SH-SY5Y (cell line): ENCODE results near the gene OPCML.

Experiments used
- GATA2 ChIP-seq: IDR thresholded peaks from 2 replicates; pipeline ENCODE4 v1.6.1; 2011; ENCODE audit warnings: mild to moderate bottlenecking, low read depth, low read length
- GATA3 ChIP-seq: IDR thresholded peaks from 2 replicates; pipeline ENCODE4 v1.6.1; 2011; ENCODE audit warnings: low read depth, mild to moderate bottlenecking, low read length, moderate library complexity

DNA sequence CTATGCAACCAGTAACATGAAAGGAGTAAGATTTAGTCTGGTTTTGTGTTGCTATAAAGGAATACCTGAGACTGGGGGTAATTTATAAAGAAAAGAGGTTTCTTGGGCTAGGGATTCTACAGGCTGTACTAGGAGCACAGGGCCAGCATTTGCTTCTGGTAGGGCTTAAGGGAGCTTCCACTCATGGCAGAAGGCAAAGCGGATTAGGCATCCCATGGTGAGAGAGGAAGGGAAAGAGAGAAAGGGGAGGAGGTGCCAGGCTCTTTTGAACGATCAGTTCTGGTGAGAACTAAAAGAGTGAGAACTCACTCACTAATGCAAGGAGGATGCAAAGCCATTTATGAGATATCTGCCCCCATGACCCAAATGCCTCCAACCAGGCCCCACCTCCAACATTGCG lies 283.2 kb downstream of the OPCML start:
- TF ChIP-seq GATA3 (no peak), GATA2 (no peak)
